Measurements from ENCODE around the gene IL1RAPL2.

GRCh38 chrX:105765691-105766090, 1199.7 kb downstream of the IL1RAPL2 start:
- TF ChIP-seq CTCF (IDR thresholded peaks at IDR 0.05): no peak
- TF ChIP-seq EP300 (IDR thresholded peaks at IDR 0.05): no peak

All from esophagus muscularis mucosa (tissue), 3 donors.